WTC11 (cell line): ENCODE results near the gene GALM. TPM values are rescaled to one million over a fixed set of nuclear protein-coding genes. Genes with fewer than 3 reads are reported as not detected.

Source experiments
- ATAC-seq: fragments of 200-7000 bp; cut with Tn5 transposase; 2 replicates; pipeline ENCODE4 v1.10.0; 2021; ENCODE audit warnings: mild to moderate bottlenecking, moderate library complexity
- CTCF ChIA-PET: fragments of 300-600 bp; sonication (Branson Sonifier 250); formaldehyde crosslinking; loops from one replicate; lab custom pipeline; 2021; ENCODE audit warnings: antibody characterized with exemption; lab: Charles Lee
- POLR2A ChIA-PET: fragments of 350-600 bp; sonication (Branson Sonifier 250); formaldehyde crosslinking; loops from one replicate; lab custom pipeline; 2021; ENCODE audit warnings: antibody characterized with exemption; lab: Charles Lee
- DNase-seq: peaks from one replicate; pipeline ENCODE4 v3.0.0; 2021; ENCODE audit warnings: low spot score
- H3K27ac Mint-ChIP-seq: 2 replicates; pipeline ENCODE4 v1.8.0; 2021; ENCODE audit warnings: mixed read lengths
- H3K27me3 Mint-ChIP-seq: 2 replicates; pipeline ENCODE4 v1.8.0; 2021; ENCODE audit warnings: low read depth, mild to moderate bottlenecking, moderate library complexity, mixed read lengths
- H3K36me3 Mint-ChIP-seq: 2 replicates; pipeline ENCODE4 v1.8.0; 2021; ENCODE audit warnings: mixed read lengths
- H3K4me1 Mint-ChIP-seq: 2 replicates; pipeline ENCODE4 v1.8.0; 2022; ENCODE audit warnings: mixed read lengths
- H3K4me3 Mint-ChIP-seq: 2 replicates; pipeline ENCODE4 v1.8.0; 2021; ENCODE audit warnings: mild to moderate bottlenecking, moderate library complexity, mixed read lengths
- H3K9me3 Mint-ChIP-seq: 2 replicates; pipeline ENCODE4 v1.8.0; 2021; ENCODE audit warnings: mixed read lengths
- AR ChIP-seq: fragments of 250-450 bp; sonication (Bioruptor Pico); IDR thresholded peaks from 2 replicates; pipeline ENCODE4 v1.9.0; 2021; ENCODE audit warnings: mild to moderate bottlenecking
- CBFB ChIP-seq: sonication (generic); formaldehyde crosslinking; IDR thresholded peaks from 2 replicates; pipeline ENCODE4 v1.8.1; 2022; ENCODE audit warnings: mild to moderate bottlenecking, low read depth, missing genetic modification reagents
- E2F5 ChIP-seq: sonication (generic); formaldehyde crosslinking; IDR thresholded peaks from 2 replicates; pipeline ENCODE4 v1.8.1; 2022; ENCODE audit warnings: mild to moderate bottlenecking, moderate library complexity, missing genetic modification reagents
- ELF4 ChIP-seq: sonication (generic); formaldehyde crosslinking; IDR thresholded peaks from 2 replicates; pipeline ENCODE4 v1.8.1; 2022; ENCODE audit warnings: low read depth, mild to moderate bottlenecking, moderate library complexity, missing genetic modification reagents
- FOXP1 ChIP-seq: sonication (generic); formaldehyde crosslinking; IDR thresholded peaks from 2 replicates; pipeline ENCODE4 v1.8.0; 2022; ENCODE audit warnings: missing genetic modification reagents, mild to moderate bottlenecking, moderate library complexity, borderline replicate concordance
- HMGXB4 ChIP-seq: sonication (generic); formaldehyde crosslinking; IDR thresholded peaks from 2 replicates; pipeline ENCODE4 v1.8.1; 2023; ENCODE audit warnings: mild to moderate bottlenecking, moderate library complexity, missing genetic modification reagents
- IRF2 ChIP-seq: sonication (generic); formaldehyde crosslinking; IDR thresholded peaks from 2 replicates; pipeline ENCODE4 v1.8.0; 2022; ENCODE audit warnings: low read depth, missing genetic modification reagents, borderline replicate concordance
- NFYB ChIP-seq: sonication (generic); formaldehyde crosslinking; conservative IDR thresholded peaks from 2 replicates; pipeline ENCODE4 v1.8.0; 2022; ENCODE audit warnings: low read depth, missing genetic modification reagents
- RORB ChIP-seq: fragments of 250-450 bp; sonication (Bioruptor Pico); IDR thresholded peaks from 2 replicates; pipeline ENCODE4 v1.9.0; 2021; ENCODE audit warnings: mild to moderate bottlenecking
- TEAD1 ChIP-seq: sonication (generic); formaldehyde crosslinking; IDR thresholded peaks from 2 replicates; pipeline ENCODE4 v1.8.0; 2022; ENCODE audit warnings: mild to moderate bottlenecking, missing genetic modification reagents
- TP53 ChIP-seq: sonication (generic); formaldehyde crosslinking; IDR thresholded peaks from 2 replicates; pipeline ENCODE4 v1.8.1; 2023; ENCODE audit warnings: mild to moderate bottlenecking, missing genetic modification reagents
- USF2 ChIP-seq: sonication (generic); formaldehyde crosslinking; IDR thresholded peaks from 2 replicates; pipeline ENCODE4 v1.8.1; 2023; ENCODE audit warnings: mild to moderate bottlenecking, missing genetic modification reagents, moderate library complexity
- ZNF138 ChIP-seq: sonication (generic); formaldehyde crosslinking; conservative IDR thresholded peaks from 2 replicates; pipeline ENCODE4 v1.8.1; 2022; ENCODE audit warnings: mild to moderate bottlenecking, moderate library complexity, missing genetic modification reagents
- ZNF263 ChIP-seq: sonication (generic); formaldehyde crosslinking; IDR thresholded peaks from 2 replicates; pipeline ENCODE4 v1.8.1; 2022; ENCODE audit warnings: low read depth, mild to moderate bottlenecking, moderate library complexity, missing genetic modification reagents
- ZNF423 ChIP-seq: fragments of 250-450 bp; sonication (Bioruptor Pico); IDR thresholded peaks from 2 replicates; pipeline ENCODE4 v2.1.2; 2022; ENCODE audit warnings: mild to moderate bottlenecking, moderate library complexity
- ZNF671 ChIP-seq: fragments of 250-450 bp; sonication (Bioruptor Pico); IDR thresholded peaks from 2 replicates; pipeline ENCODE4 v1.8.0; 2021; ENCODE audit warnings: mild to moderate bottlenecking
- total RNA-seq: library from RNA; stranded (reverse); gene quantifications from 3 replicates; pipeline ENCODE4 v1.2.3, GENCODE V29; 2021

The GALM gene
- total RNA-seq, 1 experiment from 2014 or later = 11.2 TPM

GRCh38 chr2:38700113-38700785 is 34.3 kb downstream of the GALM start:
- no peaks in the 10 kb centered on the region for H3K36me3 Mint-ChIP-seq
- POLR2A ChIA-PET = no interaction called here
- no peaks in the 10 kb centered on the region for H3K27me3 Mint-ChIP-seq
- CTCF ChIA-PET = no interaction called here
- H3K4me3 Mint-ChIP-seq = no peak overlapping the region
- no peaks in the 10 kb centered on the region for H3K9me3 Mint-ChIP-seq
- TF ChIP-seq CBFB (no peak), E2F5 (CRISPR knock-in tag) (no peak), ZNF263 (CRISPR knock-in tag) (no peak)
- ATAC-seq = no peak
- no peak overlapping the region for H3K27ac Mint-ChIP-seq
- DNase-seq = no peak
- H3K4me1 Mint-ChIP-seq = no peaks in the 10 kb centered on the region

GRCh38 chr2:38700881-38701458 is 35.1 kb downstream of the GALM start:
- no peak for DNase-seq
- TF ChIP-seq ZNF138 = no peak
- TF ChIP-seq TP53 (CRISPR knock-in tag) = no peak
- TF ChIP-seq RORB (CRISPR knock-in tag) = no peak
- no peak for TF ChIP-seq AR (CRISPR knock-in tag)
- TF ChIP-seq ZNF423 = no peak
- no peak for TF ChIP-seq FOXP1 (CRISPR knock-in tag)
- ChIA-PET POLR2A (no interaction called here), CTCF (no interaction called here)
- Mint-ChIP-seq H3K9me3 (no peaks in the 10 kb centered on the region), H3K36me3 (no peaks in the 10 kb centered on the region), H3K27ac (no peak overlapping the region), H3K4me3 (no peak overlapping the region), H3K27me3 (no peaks in the 10 kb centered on the region), H3K4me1 (no peaks in the 10 kb centered on the region)
- ATAC-seq = no peak

- no peak for TF ChIP-seq TEAD1 (CRISPR knock-in tag)
- TF ChIP-seq HMGXB4 = no peak
- no peak for TF ChIP-seq AR (CRISPR knock-in tag)
- TF ChIP-seq ZNF671 (CRISPR knock-in tag) = no peak
- TF ChIP-seq USF2 = no peak
- no peak for TF ChIP-seq IRF2 (CRISPR knock-in tag)
- no peak for TF ChIP-seq E2F5 (CRISPR knock-in tag)
- no peak for TF ChIP-seq NFYB
- TF ChIP-seq ELF4 (CRISPR knock-in tag) = no peak
- ATAC-seq (no peak), DNase-seq (no peak)
- POLR2A ChIA-PET = no interaction called here
- no peaks in the 10 kb centered on the region for H3K36me3 Mint-ChIP-seq
- H3K4me3 Mint-ChIP-seq = no peak overlapping the region
- H3K4me1 Mint-ChIP-seq = no peaks in the 10 kb centered on the region
- no peaks in the 10 kb centered on the region for H3K9me3 Mint-ChIP-seq
- H3K27ac Mint-ChIP-seq = no peak overlapping the region
- CTCF ChIA-PET = no interaction called here
- H3K27me3 Mint-ChIP-seq = no peaks in the 10 kb centered on the region
Measured at GRCh38 chr2:38701542-38701941, 35.6 kb downstream of the GALM start.
